Smooth muscle cell (in vitro differentiated cells): ENCODE measurements around the gene RAPGEF1. TPM values are rescaled to one million over a fixed set of nuclear protein-coding genes. Genes with fewer than 3 reads are reported as not detected.
A peak's percentile ranks its signal among the peaks of the same experiment; 100 is the strongest.
"Not testable (repeated sequence)": the region's sequence is repeated elsewhere in the genome, so short reads cannot be mapped to it uniquely, and the experiment has no call there.

Source experiments
- DNase-seq: peaks from one replicate; lab custom pipeline; 2025; ENCODE audit not compliant: unreplicated experiment; lab: John Stamatoyannopoulos, UW
- H2AFZ ChIP-seq: fragments of 200-600 bp; sonication (generic); 2 replicates; pipeline ENCODE4 v1.6.0; 2016; ENCODE audit warnings: antibody characterized with exemption, low read depth, mild to moderate bottlenecking
- H3F3A ChIP-seq: fragments of 200-600 bp; sonication (generic); 2 replicates; pipeline ENCODE4 v1.6.0; 2017; ENCODE audit warnings: antibody characterized with exemption, low read depth
- H3K27ac ChIP-seq: fragments of 200-600 bp; sonication (generic); 2 replicates; pipeline ENCODE4 v1.5.1; 2016; ENCODE audit warnings: low read depth, mild to moderate bottlenecking
- H3K27me3 ChIP-seq: fragments of 200-600 bp; sonication (generic); 2 replicates; pipeline ENCODE4 v1.6.1; 2016; ENCODE audit warnings: low read depth, mild to moderate bottlenecking
- H3K36me3 ChIP-seq: fragments of 200-600 bp; sonication (generic); 2 replicates; pipeline ENCODE4 v1.5.1; 2016; ENCODE audit warnings: low read depth
- H3K4me1 ChIP-seq: fragments of 200-600 bp; sonication (generic); 2 replicates; pipeline ENCODE4 v1.5.1; 2016; ENCODE audit warnings: low read depth
- H3K4me2 ChIP-seq: fragments of 200-600 bp; sonication (generic); 2 replicates; pipeline ENCODE4 v1.6.0; 2016; ENCODE audit warnings: mild to moderate bottlenecking
- H3K4me3 ChIP-seq: fragments of 200-600 bp; sonication (generic); 2 replicates; pipeline ENCODE4 v1.5.1; 2016; ENCODE audit warnings: mild to moderate bottlenecking
- H3K79me2 ChIP-seq: fragments of 200-600 bp; sonication (generic); 2 replicates; pipeline ENCODE4 v1.6.0; 2016; ENCODE audit warnings: low read depth, mild to moderate bottlenecking
- H3K9ac ChIP-seq: fragments of 200-600 bp; sonication (generic); 2 replicates; pipeline ENCODE4 v1.6.0; 2016; ENCODE audit warnings: low read depth
- H3K9me3 ChIP-seq: fragments of 200-600 bp; sonication (generic); replicated peaks from 2 replicates; pipeline ENCODE4 v1.5.1; 2016; ENCODE audit warnings: low read depth
- H4K20me1 ChIP-seq: fragments of 200-600 bp; sonication (generic); 2 replicates; pipeline ENCODE4 v1.6.0; 2016; ENCODE audit warnings: low read depth
- CTCF ChIP-seq: fragments of 200-600 bp; sonication (generic); IDR thresholded peaks from 2 replicates; pipeline ENCODE4 v1.5.1; 2017; ENCODE audit warnings: borderline replicate concordance, mild to moderate bottlenecking, antibody characterized with exemption; ENCODE audit not compliant: insufficient read depth, poor library complexity, severe bottlenecking
- WGBS: methylation state at CpG from one replicate; pipeline ENCODE4 v1.1.7; 2016; ENCODE audit warnings: low lambda C conversion rate; 5-methylcytosine and 5-hydroxymethylcytosine counted together
- polyA plus RNA-seq: library from polyadenylated mRNA; unstranded; fragments of >200 nt; fragmentation: Nextera tagmentation; extraction: Ambion mirVana; gene quantifications from 2 replicates; pipeline ENCODE4 v1.2.1, GENCODE V29; 2016
- total RNA-seq: library from RNA; depleted of rRNA; stranded (reverse); fragments of >200 nt; gene quantifications from 2 replicates; pipeline ENCODE4 v1.2.3, GENCODE V29; 2014

Gene RAPGEF1
- total and polyA plus RNA-seq, 2 experiments from 2014 or later: 16.4 to 17.8 TPM

- H3K4me1 ChIP-seq: peaks cover 29% of the 10 kb centered on the region
- H3K9me3 ChIP-seq: no peaks in the 10 kb centered on the region
- 77% methylated on average over 11 of the region's 11 CpGs for WGBS
- H3K4me2 ChIP-seq: peak overlapping the region; percentile 40
- TF ChIP-seq CTCF: no peak
- H3K27me3 ChIP-seq: no peaks in the 10 kb centered on the region
- no peak for DNase-seq
- H3F3A ChIP-seq: peaks cover 4% of the 10 kb centered on the region
- peaks cover 25% of the 10 kb centered on the region for H3K79me2 ChIP-seq
- H2AFZ ChIP-seq: no peak overlapping the region
- H4K20me1 ChIP-seq: peaks cover 58% of the 10 kb centered on the region
- no peak overlapping the region for H3K4me3 ChIP-seq
- no peak overlapping the region for H3K9ac ChIP-seq
- H3K27ac ChIP-seq: no peak overlapping the region
- H3K36me3 ChIP-seq: no peaks in the 10 kb centered on the region
These were observed 57.6 kb downstream of the RAPGEF1 start for GRCh38 chr9:131682261-131682660.

GRCh38 chr9:131681826-131682225 lies 58.0 kb downstream of the RAPGEF1 start:
- peaks cover 33% of the 10 kb centered on the region for H3K4me1 ChIP-seq
- not testable (repeated sequence) for H3K4me3 ChIP-seq, H3K9ac ChIP-seq, H3F3A ChIP-seq, H3K27me3 ChIP-seq, H3K36me3 ChIP-seq, DNase-seq, H3K27ac ChIP-seq, H2AFZ ChIP-seq, H3K9me3 ChIP-seq
- 29% methylated on average over 10 of the region's 10 CpGs for WGBS
- H3K79me2 ChIP-seq: peaks cover 25% of the 10 kb centered on the region
- H3K4me2 ChIP-seq: peak overlapping the region; percentile 40
- peaks cover 62% of the 10 kb centered on the region for H4K20me1 ChIP-seq

DNA sequence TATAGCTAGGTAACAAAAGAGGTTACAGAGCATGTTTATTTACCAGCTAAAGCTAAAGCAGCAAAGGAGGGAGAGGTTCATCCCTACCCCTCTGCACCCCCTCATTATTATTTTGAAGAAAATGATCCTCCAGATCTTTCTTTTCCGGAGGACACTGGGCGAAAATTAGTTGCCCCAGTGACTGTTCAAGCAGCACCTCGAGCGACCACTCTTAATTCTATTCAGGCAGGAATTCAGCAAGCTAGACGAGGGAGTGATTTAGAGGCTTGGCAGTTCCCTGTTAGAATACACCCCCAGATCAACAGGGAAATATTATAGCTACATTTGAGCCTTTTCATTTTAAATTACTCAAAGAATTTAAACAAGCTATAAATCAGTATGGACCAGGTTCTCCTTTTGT lies 58.8 kb downstream of the RAPGEF1 start:
- Histone ChIP-seq H4K20me1 (peaks cover 69% of the 10 kb centered on the region), H3K79me2 (peaks cover 19% of the 10 kb centered on the region), H3F3A (peaks cover 10% of the 10 kb centered on the region), H3K4me1 (peaks cover 38% of the 10 kb centered on the region)
- not testable (repeated sequence) for H3K27ac ChIP-seq, H3K4me3 ChIP-seq, H3K9me3 ChIP-seq, DNase-seq, H3K9ac ChIP-seq, H3K36me3 ChIP-seq, H3K27me3 ChIP-seq, H3K4me2 ChIP-seq, H2AFZ ChIP-seq
- WGBS: 95% methylated on average over 5 of the region's 5 CpGs

GRCh38 chr9:131679261-131680020 lies 60.4 kb downstream of the RAPGEF1 start:
- no peak for DNase-seq
- 94% methylated on average over 12 of the region's 12 CpGs for WGBS
- TF ChIP-seq CTCF: no peak
- H3K9ac ChIP-seq: peak overlapping the region; percentile 6
- peaks cover 15% of the 10 kb centered on the region for H3K79me2 ChIP-seq
- peaks cover 14% of the 10 kb centered on the region for H3F3A ChIP-seq
- H3K4me3 ChIP-seq: no peak overlapping the region
- H2AFZ ChIP-seq: no peak overlapping the region
- H3K27ac ChIP-seq: peak overlapping the region; percentile 88
- H3K4me1 ChIP-seq: peaks cover 38% of the 10 kb centered on the region
- no peaks in the 10 kb centered on the region for H3K36me3 ChIP-seq
- peak overlapping the region; percentile 27 for H3K4me2 ChIP-seq
- H3K27me3 ChIP-seq: no peaks in the 10 kb centered on the region
- H3K9me3 ChIP-seq: no peaks in the 10 kb centered on the region
- H4K20me1 ChIP-seq: peaks cover 86% of the 10 kb centered on the region
